Measurements from ENCODE around the gene HCK.

HCK gene

GRCh38 chr20:32052090-32052777, at the start of gene HCK:
HCK (plus strand) TSS chr20:32052242.
- no peak for DNase-seq

- no peak for DNase-seq
Measured at GRCh38 chr20:32003325-32003724, 48.7 kb upstream of the HCK start.

GRCh38 chr20:32004963-32005362, 47.1 kb upstream of the HCK start:
- DNase-seq = no peak

- DNase-seq = no peak
Measured at GRCh38 chr20:32006053-32006452, 46.0 kb upstream of the HCK start.

- DNase-seq = no peak
Measured at GRCh38 chr20:32006841-32007786, 44.9 kb upstream of the HCK start.

- DNase-seq = no peak
Measured at GRCh38 chr20:32007787-32008616, 44.0 kb upstream of the HCK start.

- no peak for DNase-seq
Measured at GRCh38 chr20:32009564-32009963, 42.5 kb upstream of the HCK start.

- no peak for DNase-seq
Measured at GRCh38 chr20:32010101-32010500, 41.9 kb upstream of the HCK start, which contains the start of gene CCM2L. CCM2L (plus strand) TSS chr20:32010438; CDS start chr20:32010455, 17 bp downstream.

GRCh38 chr20:32010666-32011065, 41.4 kb upstream of the HCK start:
- no peak for DNase-seq

GRCh38 chr20:32012159-32012688, 39.8 kb upstream of the HCK start:
- DNase-seq = no peak

GRCh38 chr20:32013326-32013725, 38.7 kb upstream of the HCK start:
- no peak for DNase-seq

GRCh38 chr20:32017711-32018251, 34.3 kb upstream of the HCK start:
- peak; percentile 17 for DNase-seq

GRCh38 chr20:32018269-32019155, 33.5 kb upstream of the HCK start:
- DNase-seq = peak; percentile 24

- DNase-seq = no peak
Measured at GRCh38 chr20:32019156-32019510, 32.9 kb upstream of the HCK start.

- no peak for DNase-seq
Measured at GRCh38 chr20:32019563-32020463, 32.2 kb upstream of the HCK start.

- DNase-seq = no peak
Measured at GRCh38 chr20:32021091-32021490, 31.0 kb upstream of the HCK start.

- DNase-seq = no peak
Measured at GRCh38 chr20:32024683-32025295, 27.3 kb upstream of the HCK start.

GRCh38 chr20:32027643-32028042, 24.4 kb upstream of the HCK start:
- DNase-seq = no peak

GRCh38 chr20:32028647-32029372, 23.2 kb upstream of the HCK start:
- no peak for DNase-seq
